Fibroblast of skin of left quadriceps (primary cell): ENCODE data around the gene VWA7.
A peak's percentile ranks its signal among the peaks of the same experiment; 100 is the strongest.
"Not testable (repeated sequence)": the region's sequence is repeated elsewhere in the genome, so short reads cannot be mapped to it uniquely, and the experiment has no call there.

Experiments used
- DNase-seq, 2 experiments: peaks; one replicate each; pipeline ENCODE4 v3.0.0-alpha.2; 2013; ENCODE audit warnings: low read depth in 2 of 2

Gene VWA7, protein sequence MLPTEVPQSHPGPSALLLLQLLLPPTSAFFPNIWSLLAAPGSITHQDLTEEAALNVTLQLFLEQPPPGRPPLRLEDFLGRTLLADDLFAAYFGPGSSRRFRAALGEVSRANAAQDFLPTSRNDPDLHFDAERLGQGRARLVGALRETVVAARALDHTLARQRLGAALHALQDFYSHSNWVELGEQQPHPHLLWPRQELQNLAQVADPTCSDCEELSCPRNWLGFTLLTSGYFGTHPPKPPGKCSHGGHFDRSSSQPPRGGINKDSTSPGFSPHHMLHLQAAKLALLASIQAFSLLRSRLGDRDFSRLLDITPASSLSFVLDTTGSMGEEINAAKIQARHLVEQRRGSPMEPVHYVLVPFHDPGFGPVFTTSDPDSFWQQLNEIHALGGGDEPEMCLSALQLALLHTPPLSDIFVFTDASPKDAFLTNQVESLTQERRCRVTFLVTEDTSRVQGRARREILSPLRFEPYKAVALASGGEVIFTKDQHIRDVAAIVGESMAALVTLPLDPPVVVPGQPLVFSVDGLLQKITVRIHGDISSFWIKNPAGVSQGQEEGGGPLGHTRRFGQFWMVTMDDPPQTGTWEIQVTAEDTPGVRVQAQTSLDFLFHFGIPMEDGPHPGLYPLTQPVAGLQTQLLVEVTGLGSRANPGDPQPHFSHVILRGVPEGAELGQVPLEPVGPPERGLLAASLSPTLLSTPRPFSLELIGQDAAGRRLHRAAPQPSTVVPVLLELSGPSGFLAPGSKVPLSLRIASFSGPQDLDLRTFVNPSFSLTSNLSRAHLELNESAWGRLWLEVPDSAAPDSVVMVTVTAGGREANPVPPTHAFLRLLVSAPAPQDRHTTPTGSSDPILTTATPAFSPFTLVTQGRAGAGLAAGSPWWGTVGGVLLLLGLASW

GRCh38 chr6:31776989-31777666, at the start of gene VWA7:
TSS of gene VWA7 (minus strand) at chr6:31777328. CDS start at chr6:31776779, 549 bp downstream.
- peak in 1 of 2 experiments; percentile 12 for DNase-seq

- DNase-seq = peak in 1 of 2 experiments; percentile 75
Observed at GRCh38 chr6:31826793-31827285, 49.7 kb upstream of the VWA7 start.

DNA sequence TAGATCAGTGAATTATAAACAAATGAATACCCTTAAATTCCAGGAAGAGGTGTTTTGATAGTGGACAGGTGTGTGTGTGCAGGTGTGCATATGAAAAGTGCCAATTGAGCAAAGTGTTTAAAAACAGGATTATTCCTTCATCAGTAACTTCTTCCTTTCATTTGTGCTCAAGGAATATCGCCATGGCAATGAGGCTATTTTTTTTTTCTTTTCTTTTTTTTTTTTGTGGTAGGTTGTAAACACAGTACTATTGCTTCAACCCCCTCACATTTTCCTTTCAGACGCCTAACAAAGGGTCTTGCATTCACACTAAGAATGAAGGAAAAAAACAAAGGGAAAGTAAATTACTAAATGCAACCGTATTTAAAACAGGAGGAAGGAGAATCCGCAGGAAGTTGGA, 48.4 kb upstream of the VWA7 start:
- no peak for DNase-seq

- DNase-seq = not testable (repeated sequence)
Observed at GRCh38 chr6:31823592-31824196, 46.6 kb upstream of the VWA7 start.

DNA sequence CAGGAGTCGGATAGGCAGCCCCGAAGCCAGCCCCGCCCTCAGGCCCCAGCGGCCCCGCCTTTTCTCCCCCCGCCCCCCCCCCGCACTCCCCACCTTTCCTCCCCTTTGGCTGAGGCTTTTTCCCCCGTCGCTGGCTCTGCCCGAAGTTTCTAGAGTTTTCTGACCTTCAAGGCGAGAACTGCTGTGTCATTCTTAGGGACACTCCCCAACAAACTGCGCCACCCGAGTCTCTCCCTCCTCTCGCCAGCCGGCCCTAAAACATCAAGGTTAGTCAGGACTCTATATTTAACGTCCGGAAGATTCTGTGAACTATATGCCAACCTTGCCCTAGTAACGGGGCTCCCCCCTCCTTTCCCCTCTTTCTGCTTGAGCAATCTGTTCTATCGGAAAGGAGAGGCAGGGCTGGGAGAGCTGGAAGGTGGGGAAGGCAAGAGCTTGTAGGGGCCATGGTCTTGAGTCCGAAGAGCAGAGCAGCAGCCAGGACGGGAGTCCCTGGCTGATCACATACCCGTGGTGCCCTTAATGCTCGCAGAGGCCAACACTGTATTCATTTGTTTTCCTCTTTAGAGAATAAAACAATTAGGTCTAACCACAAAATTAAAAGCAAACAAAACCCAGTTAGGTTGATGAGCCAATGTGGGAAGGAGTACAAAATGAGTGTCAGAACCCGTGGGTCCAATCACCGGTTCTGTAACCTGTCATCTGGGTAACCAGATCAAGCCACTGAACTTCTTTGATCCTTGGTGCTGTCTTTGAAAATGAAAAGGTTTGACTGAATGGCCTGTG, 45.1 kb upstream of the VWA7 start:
- DNase-seq = no peak

- no peak for DNase-seq
Observed at GRCh38 chr6:31821301-31822035, 44.3 kb upstream of the VWA7 start.

DNA sequence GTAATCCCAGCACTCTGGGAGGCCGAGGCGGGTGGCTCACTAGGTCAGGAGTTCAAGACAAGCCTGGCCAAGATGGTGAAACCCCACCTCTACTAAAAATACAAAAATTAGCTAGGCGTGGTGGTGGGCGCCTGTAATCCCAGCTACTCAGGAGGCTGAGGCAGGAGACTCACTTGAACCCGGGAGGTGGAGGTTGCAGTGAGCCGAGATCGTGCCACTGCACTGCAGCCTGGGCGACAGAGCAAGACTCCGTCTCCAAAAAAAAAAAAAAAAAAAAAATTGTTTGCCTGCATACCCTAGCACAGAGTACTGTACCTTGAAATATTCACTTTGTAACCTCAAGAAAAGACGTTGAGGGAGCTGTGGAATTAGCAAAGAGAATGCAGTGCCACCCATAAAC, 43.3 kb upstream of the VWA7 start:
- not testable (repeated sequence) for DNase-seq

- no peak for DNase-seq
Observed at GRCh38 chr6:31819871-31820299, 42.8 kb upstream of the VWA7 start.

GRCh38 chr6:31817929-31818511, 40.9 kb upstream of the VWA7 start:
- not testable (repeated sequence) for DNase-seq

DNA sequence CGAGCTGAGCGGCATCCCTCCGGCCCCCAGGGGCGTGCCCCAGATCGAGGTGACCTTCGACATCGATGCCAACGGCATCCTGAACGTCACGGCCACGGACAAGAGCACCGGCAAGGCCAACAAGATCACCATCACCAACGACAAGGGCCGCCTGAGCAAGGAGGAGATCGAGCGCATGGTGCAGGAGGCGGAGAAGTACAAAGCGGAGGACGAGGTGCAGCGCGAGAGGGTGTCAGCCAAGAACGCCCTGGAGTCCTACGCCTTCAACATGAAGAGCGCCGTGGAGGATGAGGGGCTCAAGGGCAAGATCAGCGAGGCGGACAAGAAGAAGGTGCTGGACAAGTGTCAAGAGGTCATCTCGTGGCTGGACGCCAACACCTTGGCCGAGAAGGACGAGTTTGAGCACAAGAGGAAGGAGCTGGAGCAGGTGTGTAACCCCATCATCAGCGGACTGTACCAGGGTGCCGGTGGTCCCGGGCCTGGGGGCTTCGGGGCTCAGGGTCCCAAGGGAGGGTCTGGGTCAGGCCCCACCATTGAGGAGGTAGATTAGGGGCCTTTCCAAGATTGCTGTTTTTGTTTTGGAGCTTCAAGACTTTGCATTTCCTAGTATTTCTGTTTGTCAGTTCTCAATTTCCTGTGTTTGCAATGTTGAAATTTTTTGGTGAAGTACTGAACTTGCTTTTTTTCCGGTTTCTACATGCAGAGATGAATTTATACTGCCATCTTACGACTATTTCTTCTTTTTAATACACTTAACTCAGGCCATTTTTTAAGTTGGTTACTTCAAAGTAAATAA, 40.2 kb upstream of the VWA7 start:
- DNase-seq = not testable (repeated sequence)

GRCh38 chr6:31815025-31815838, 38.1 kb upstream of the VWA7 start, which contains the start of the genes HSPA1A and HSPA1L:
TSS of gene HSPA1A (plus strand) at chr6:31815543. CDS start at chr6:31815757, 214 bp downstream.
TSS of gene HSPA1L (minus strand) at chr6:31815283. CDS start at chr6:31811972, 3,311 bp downstream.
- DNase-seq = peak; percentile 94 to 96

DNA sequence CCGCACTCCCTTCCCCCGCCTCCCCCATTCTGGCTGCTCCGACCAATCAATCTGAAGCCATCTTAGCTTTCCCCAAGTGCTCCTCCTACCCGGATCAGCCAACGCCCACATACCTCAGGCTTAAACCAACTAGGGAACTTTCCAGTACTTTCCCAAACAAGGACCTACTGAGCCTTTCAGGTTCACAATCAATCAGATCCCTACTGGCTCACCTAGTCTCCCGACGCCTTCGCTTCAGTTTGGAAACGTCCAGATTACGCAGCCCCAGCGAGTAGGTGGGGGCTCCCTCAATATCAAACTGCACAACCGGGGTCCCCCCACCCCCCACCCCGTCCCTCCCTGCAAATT, 37.5 kb upstream of the VWA7 start:
- peak; percentile 97 for DNase-seq

- DNase-seq = no peak
Observed at GRCh38 chr6:31813465-31813849, 36.3 kb upstream of the VWA7 start.

DNA sequence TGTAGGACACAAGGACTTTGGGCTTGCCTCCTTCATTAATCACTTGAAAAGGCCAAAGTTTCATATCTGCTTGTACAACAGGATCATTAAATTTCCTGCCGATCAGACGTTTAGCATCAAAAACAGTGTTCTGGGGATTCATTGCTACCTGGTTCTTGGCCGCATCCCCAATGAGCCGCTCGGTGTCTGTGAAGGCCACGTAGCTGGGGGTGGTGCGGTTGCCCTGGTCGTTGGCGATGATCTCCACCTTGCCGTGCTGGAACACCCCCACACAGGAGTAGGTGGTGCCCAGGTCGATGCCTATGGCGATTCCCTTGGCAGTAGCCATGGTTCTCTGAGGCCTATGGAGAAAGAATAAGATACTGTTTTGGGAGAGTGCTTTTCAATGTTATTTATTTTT, 34.5 kb upstream of the VWA7 start:
- DNase-seq = no peak

DNA sequence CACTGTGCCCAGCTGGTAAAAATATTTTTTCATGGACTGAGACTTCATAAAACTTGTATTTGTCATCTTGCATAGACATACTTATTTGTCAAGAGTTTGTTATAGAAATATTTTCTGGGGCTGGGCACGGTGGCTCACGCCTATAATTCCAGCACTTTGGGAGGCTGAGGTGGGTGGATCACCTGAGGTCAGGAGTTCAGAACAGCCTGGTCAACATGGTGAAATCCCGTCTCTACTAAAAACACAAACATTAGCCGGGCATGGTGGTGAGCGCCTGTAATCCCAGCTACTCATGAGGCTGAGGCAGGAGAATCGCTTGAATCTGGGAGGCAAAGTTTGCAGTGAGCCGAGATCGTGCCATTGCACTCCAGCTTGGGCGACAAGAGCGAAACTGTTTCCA, 31.5 kb upstream of the VWA7 start:
- not testable (repeated sequence) for DNase-seq

DNA sequence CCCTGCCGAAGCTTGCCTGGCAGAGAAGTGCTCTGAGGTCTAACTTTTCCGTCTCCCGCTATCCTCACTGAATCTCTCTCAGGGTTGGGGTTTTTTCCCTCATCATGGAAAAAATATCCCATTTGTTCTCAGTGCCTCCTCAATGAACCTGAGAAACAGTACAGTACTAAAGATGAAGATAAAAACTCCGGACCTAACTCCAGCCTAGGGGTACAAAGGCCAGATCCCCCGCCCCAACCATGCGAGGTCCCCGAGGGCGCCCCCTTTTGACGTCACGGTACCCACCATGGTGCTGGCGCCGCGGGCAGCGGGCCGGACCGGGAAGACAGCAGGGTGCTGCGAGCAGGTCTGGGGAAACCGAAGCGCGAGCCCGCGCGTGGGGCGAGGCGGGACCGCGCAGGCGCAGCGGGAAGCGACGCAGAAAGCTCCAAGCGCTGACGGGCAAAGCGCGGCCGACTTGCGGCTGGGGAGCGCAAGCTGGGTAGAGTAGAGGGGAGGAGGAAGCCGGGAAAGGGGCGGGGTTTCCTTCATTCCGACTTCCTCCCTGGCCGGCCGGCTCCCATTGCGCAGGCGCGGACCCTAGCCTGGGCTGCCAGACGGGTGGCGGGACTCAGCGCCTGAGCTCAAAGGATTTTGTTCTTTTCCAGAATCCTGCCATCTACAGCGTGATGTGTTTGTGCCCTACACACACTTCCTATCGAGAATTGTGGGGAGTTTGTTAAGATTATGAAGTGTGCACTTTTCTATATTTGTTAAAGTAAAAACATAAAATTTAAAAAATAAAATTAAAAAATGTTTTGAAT, 29.5 kb upstream of the VWA7 start, which contains the start of gene LSM2:
TSS of gene LSM2 (minus strand) at position 497 of the 803 bp plus-strand sequence. CDS start at position 288, 209 bp downstream.
- peak; percentile 90 to 91 for DNase-seq
